ENCODE measurements around the gene NOX4. TPM values are rescaled to one million over a fixed set of nuclear protein-coding genes. Genes with fewer than 3 reads are reported as not detected.
"Not testable (repeated sequence)": the region's sequence is repeated elsewhere in the genome, so short reads cannot be mapped to it uniquely, and the experiment has no call there.

Gene NOX4
- total and polyA plus RNA-seq, 8 donors = 0.86 to 6.5 (median 3.9) TPM

DNA sequence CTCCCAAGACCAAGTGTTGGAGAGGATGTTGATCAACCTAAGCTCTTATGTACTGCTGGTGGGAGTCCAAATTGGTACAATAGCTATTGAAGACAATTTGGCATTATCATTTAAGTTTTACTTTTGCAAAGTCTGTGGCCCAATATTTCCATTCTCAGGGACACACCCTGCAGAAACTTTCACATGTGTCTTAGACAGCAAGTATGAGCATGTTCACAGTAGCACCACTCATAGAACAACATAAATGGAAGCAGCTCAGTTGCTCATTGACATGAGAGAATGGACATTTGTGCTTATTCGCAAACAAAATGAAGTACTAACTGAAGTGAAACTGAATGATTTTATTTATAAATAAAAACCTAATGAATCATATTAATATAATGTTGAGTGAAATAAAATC, 135.5 kb downstream of the NOX4 start:
- no peak for TF ChIP-seq CTCF (IDR thresholded peaks at IDR 0.05)
- DNase-seq = no peak
- H3K9me3 ChIP-seq = no peaks in the 10 kb centered on the region
- H3K27ac ChIP-seq = no peak overlapping the region
- no peak for ATAC-seq
- intact Hi-C loops (cut with DNase I) = no loop called here
- no peaks in the 10 kb centered on the region for H3K27me3 ChIP-seq
- no peaks in the 10 kb centered on the region for H3K4me1 ChIP-seq
- no peaks in the 10 kb centered on the region for H3K36me3 ChIP-seq
- H3K4me3 ChIP-seq = no peak overlapping the region

DNA sequence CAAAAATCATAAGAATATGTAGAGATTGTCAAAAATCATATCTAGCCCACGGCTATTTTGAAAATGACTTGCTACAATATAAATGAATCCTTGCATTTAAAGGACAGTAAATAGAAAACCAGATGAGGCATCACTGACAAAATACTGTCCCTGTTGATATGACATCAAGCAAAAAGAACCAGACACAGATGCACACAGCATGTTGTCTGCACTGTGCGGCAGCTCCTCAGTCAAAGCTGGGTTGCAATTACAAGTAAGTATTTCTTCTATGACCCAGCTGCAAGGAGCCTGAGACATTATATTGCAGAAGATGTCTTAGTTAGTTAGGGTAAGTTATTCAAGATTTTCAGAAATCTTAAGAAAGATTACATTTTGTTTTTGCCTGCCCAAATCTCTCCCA, 136.7 kb downstream of the NOX4 start:
- H3K27ac ChIP-seq; ATAC-seq; DNase-seq; H3K9me3 ChIP-seq; H3K36me3 ChIP-seq; H3K4me1 ChIP-seq; H3K4me3 ChIP-seq; intact Hi-C loops (cut with DNase I); H3K27me3 ChIP-seq: not testable (repeated sequence)

DNA sequence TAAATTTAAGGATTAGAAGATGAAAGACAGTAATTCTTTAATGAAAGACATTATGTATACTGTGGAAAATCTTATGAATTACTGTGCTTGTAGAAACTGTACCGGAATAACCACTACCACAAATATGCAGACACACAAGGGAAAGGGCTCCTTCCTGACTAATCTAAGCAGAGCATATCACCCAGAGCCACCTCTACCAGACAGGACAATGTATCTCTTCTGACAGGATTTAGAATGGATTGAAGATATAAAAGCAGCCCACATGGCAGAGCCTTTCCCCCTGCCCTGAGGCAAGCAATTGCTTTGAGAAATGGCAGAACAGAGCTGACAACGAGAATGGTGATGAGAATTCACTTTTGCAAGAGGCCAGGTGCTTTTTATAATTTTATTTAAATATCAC, 144.1 kb downstream of the NOX4 start:
- TF ChIP-seq CTCF (IDR thresholded peaks at IDR 0.05) = no peak
- intact Hi-C loops (cut with DNase I) = no loop called here
- no peaks in the 10 kb centered on the region for H3K4me1 ChIP-seq
- H3K9me3 ChIP-seq = no peaks in the 10 kb centered on the region
- no peaks in the 10 kb centered on the region for H3K36me3 ChIP-seq
- ATAC-seq (no peak), DNase-seq (no peak)
- H3K27me3 ChIP-seq = no peaks in the 10 kb centered on the region
- no peak overlapping the region for H3K27ac ChIP-seq
- H3K4me3 ChIP-seq = no peak overlapping the region

DNA sequence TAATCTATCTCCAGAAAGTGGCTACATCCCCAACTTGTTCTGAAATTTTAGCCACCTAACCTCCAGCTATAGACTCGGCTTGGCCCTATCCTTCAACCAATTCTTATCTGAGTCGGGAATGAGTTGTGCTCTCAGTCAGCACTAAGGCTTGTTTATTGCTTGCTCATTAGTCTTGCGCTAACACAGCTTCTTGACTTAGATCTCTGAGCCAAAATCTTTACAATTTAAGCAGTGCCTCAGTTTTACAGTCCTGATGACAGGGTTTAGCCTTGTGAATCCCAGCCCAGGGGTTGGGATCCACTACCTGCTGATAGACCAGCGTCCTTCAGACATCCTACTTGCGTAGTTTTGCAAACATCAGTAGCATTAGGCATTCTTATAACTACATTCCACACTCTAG, 144.6 kb downstream of the NOX4 start:
- no peaks in the 10 kb centered on the region for H3K4me1 ChIP-seq
- no peak for DNase-seq
- H3K27ac ChIP-seq = no peak overlapping the region
- no peaks in the 10 kb centered on the region for H3K27me3 ChIP-seq
- TF ChIP-seq CTCF (IDR thresholded peaks at IDR 0.05) = no peak
- intact Hi-C loops (cut with DNase I) = no loop called here
- no peak overlapping the region for H3K4me3 ChIP-seq
- ATAC-seq = no peak
- no peaks in the 10 kb centered on the region for H3K36me3 ChIP-seq
- no peaks in the 10 kb centered on the region for H3K9me3 ChIP-seq

DNA sequence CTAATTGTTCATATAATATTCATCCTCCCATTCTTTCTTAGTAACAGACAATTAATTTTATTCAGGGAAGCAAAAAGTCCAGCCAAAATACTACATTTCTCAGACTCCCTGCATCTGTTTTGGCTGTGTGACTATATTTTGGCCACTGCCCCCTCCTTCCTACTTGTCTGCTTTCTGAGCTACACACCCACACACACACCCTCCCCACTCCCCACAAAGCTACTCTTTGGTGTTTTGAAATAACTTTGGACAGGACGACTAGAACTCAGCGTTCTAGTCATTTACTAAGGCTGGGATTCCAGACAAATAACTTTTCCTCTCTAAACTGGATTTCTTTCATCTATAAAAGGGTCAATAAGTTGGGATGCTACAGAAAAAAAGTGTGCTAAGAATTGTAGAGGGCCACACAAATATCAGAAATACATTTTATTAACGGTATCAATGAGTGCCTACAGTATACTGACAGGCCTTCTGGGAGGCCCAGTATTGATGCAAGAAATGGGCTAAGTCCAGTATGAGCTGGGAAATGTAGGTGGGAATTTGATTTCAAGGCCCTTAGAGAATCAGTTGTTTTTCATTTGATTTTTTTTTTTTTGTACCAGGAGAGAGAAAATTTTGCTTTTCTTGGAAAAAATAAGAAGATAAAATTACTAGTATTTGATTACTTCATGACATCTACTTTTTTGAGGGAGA, 148.1 kb downstream of the NOX4 start:
- H3K36me3 ChIP-seq; H3K4me3 ChIP-seq; H3K27me3 ChIP-seq; H3K9me3 ChIP-seq; H3K4me1 ChIP-seq; intact Hi-C loops (cut with DNase I): not testable (repeated sequence)
- DNase-seq = peak in 1 of 4 donors; percentile 37
- ATAC-seq = peak; percentile 81
- H3K27ac ChIP-seq = peak overlapping the region in 1 of 2 donors; percentile 56

GRCh38 chr11:89340450-89340849, 150.7 kb downstream of the NOX4 start:
- ATAC-seq = peak; percentile 28
- H3K9me3 ChIP-seq; H3K36me3 ChIP-seq; H3K4me1 ChIP-seq; DNase-seq; intact Hi-C loops (cut with DNase I); H3K4me3 ChIP-seq; H3K27ac ChIP-seq; H3K27me3 ChIP-seq: not testable (repeated sequence)

DNA sequence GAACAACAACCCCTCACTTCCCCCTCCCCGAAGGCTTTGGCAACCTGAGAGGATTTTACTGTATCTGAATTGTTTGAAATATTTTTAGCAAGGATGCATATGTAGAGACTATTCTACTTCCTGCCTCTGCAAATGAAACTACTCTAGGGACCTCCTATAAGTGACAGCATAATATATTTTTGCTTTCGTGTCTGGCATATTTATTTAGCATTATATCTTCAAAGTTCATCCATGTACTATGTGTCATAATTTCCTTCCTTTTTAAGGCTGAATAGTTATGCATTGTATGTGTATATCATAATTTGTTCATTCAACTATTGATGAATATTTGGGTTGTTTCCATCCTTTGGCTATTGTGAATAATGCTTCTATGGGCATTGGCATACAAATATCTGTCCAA, 153.1 kb downstream of the NOX4 start:
- H3K4me1 ChIP-seq; intact Hi-C loops (cut with DNase I); H3K27ac ChIP-seq; H3K4me3 ChIP-seq; H3K27me3 ChIP-seq; H3K9me3 ChIP-seq; ATAC-seq; DNase-seq; H3K36me3 ChIP-seq: not testable (repeated sequence)

GRCh38 chr11:89337100-89337650, 154.0 kb downstream of the NOX4 start:
- not testable (repeated sequence) for ATAC-seq, DNase-seq

More at GRCh38 chr11:89337100-89337650, 154.0 kb downstream of the NOX4 start:
- H3K4me1 ChIP-seq; H3K36me3 ChIP-seq; H3K27ac ChIP-seq; intact Hi-C loops (cut with DNase I); H3K4me3 ChIP-seq; H3K9me3 ChIP-seq; H3K27me3 ChIP-seq: not testable (repeated sequence)

Measured in left lung (tissue), 10 donors.